ENCODE measurements around the gene CD2. TPM values are rescaled to one million over a fixed set of nuclear protein-coding genes. Genes with fewer than 3 reads are reported as not detected.

CD2 gene
- total RNA-seq, 1 experiment from 2014 or later = not detected

DNA sequence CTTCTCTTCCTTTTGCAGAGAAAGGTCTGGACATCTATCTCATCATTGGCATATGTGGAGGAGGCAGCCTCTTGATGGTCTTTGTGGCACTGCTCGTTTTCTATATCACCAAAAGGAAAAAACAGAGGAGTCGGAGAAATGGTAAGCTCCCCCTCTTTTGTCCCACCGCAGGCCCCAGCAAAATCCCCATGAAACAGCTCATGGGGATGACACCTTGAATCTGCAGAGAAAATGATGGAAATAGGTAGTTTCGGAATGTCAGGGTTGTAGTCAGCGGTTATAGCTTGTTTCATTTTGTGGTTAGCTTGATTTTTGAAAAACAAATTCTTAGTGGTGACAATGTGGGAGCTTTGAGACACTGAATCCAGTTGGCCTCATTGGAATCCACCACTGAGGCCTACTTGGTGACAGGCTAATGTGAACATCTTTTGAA lies 10.3 kb downstream of the CD2 start:
- H3K36me3 ChIP-seq = no peaks in the 10 kb centered on the region
- H3K27me3 ChIP-seq = no peaks in the 10 kb centered on the region
- H3K9me3 ChIP-seq = peaks cover 2% of the 10 kb centered on the region; the same call in 1 of the 2 replicates
- DNase-seq = no peak
- no peak overlapping the region for H3K4me3 ChIP-seq

DNA sequence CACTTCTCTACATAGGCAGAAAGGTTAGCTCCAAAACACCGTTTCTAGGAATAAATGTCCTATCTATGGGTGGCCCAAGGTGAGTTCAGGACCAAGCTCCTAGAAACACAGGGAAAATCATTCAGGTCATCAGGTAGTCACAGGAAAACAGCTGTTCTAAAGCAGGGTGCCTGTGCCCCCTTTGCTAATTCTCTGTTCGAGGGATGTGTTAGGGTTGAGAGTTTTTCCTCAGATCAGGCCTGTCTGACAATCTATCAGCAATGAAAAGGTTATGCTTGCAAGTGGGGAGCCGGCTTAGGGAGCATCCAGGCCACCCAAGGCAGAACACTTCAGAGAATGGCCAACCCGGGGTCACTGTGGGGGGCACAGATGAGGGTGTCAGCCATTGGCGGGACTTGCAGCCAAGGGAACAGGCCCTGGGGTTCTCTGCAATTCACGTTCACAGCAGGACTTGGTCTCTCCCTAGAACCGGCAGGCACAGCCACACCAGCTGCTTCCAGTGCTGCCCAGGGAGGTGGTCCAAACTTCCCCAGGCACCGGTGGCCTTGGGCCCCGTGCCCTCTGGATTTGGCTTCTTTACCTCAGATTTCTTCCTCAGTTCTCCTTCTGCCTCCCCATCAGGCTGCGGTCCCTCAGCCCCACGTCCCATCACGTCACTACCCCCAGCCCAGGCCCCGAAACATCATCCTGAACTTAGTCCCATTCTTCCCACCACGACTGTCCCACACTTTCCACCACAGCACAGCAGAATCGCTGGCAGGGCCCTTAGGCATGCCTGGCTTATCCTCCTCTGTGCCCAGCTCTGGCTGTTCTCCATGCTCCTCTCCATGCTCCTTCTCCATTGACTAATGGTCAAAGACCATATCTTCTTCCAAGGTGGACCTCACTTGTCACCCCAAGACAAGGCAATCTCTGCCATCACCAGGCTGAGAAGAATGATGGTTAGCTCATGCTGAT lies 11.0 kb downstream of the CD2 start:
- no peak for DNase-seq
- no peak overlapping the region for H3K4me3 ChIP-seq
- H3K9me3 ChIP-seq = peaks cover 2% of the 10 kb centered on the region; the same call in 1 of the 2 replicates
- H3K27me3 ChIP-seq = no peaks in the 10 kb centered on the region
- no peaks in the 10 kb centered on the region for H3K36me3 ChIP-seq

GRCh38 chr1:116765962-116766361 lies 11.7 kb downstream of the CD2 start:
- H3K4me3 ChIP-seq = no peak overlapping the region
- H3K36me3 ChIP-seq = no peaks in the 10 kb centered on the region
- H3K9me3 ChIP-seq = peaks cover 2% of the 10 kb centered on the region; the same call in 1 of the 2 replicates
- H3K27me3 ChIP-seq = no peaks in the 10 kb centered on the region; the same call in 1 of the 2 replicates
- DNase-seq = no peak

- Histone ChIP-seq H3K9me3 (no peaks in the 10 kb centered on the region), H3K36me3 (no peaks in the 10 kb centered on the region), H3K27me3 (peaks cover 2% of the 10 kb centered on the region), H3K4me3 (no peak overlapping the region)
- no peak for DNase-seq
These were observed 12.6 kb downstream of the CD2 start for GRCh38 chr1:116766616-116767469.

- Histone ChIP-seq H3K4me3 (no peak overlapping the region), H3K27me3 (peaks cover 2% of the 10 kb centered on the region)
- DNase-seq = no peak
These were observed 13.7 kb downstream of the CD2 start for GRCh38 chr1:116767782-116768382.

GRCh38 chr1:116768416-116769103 lies 14.3 kb downstream of the CD2 start:
- no peaks in the 10 kb centered on the region for H3K36me3 ChIP-seq
- H3K9me3 ChIP-seq = no peaks in the 10 kb centered on the region
- peaks cover 2% of the 10 kb centered on the region for H3K27me3 ChIP-seq
- H3K4me3 ChIP-seq = no peak overlapping the region
- DNase-seq = no peak

More at GRCh38 chr1:116767782-116768382, 13.7 kb downstream of the CD2 start:
- H3K9me3 ChIP-seq = no peaks in the 10 kb centered on the region
- H3K36me3 ChIP-seq = no peaks in the 10 kb centered on the region

- H3K36me3 ChIP-seq = no peaks in the 10 kb centered on the region
These were observed 14.8 kb downstream of the CD2 start for GRCh38 chr1:116769104-116769452.

GRCh38 chr1:116769561-116769977 lies 15.3 kb downstream of the CD2 start:
- H3K27me3 ChIP-seq = peaks cover 2% of the 10 kb centered on the region
- no peaks in the 10 kb centered on the region for H3K9me3 ChIP-seq
- no peak overlapping the region for H3K4me3 ChIP-seq
- no peak for DNase-seq
- no peaks in the 10 kb centered on the region for H3K36me3 ChIP-seq

More at GRCh38 chr1:116769104-116769452, 14.8 kb downstream of the CD2 start:
- H3K27me3 ChIP-seq = peaks cover 2% of the 10 kb centered on the region
- H3K4me3 ChIP-seq = no peak overlapping the region
- no peak for DNase-seq
- no peaks in the 10 kb centered on the region for H3K9me3 ChIP-seq

DNA sequence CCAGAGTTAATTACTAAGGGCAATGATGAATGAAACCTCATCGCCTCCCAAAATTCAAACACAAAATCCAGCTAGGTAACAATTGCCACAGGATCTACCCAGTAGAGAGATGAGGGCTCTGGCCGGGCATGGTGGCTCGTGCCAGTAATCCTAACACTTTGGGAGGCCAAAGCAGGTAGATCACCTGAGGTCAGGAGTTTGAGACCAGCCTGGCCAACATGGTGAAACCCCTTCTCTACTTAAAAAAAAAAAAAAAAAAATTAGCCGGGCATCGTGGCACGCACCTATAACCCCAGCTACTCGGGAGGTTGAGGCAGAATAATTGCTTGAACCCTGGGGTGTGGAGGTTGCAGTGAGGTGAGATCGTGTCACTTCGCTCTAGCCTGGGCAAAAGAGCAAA lies 15.8 kb downstream of the CD2 start:
- Histone ChIP-seq H3K27me3 (peaks cover 2% of the 10 kb centered on the region), H3K9me3 (no peaks in the 10 kb centered on the region), H3K4me3 (no peak overlapping the region), H3K36me3 (no peaks in the 10 kb centered on the region)
- DNase-seq = no peak

DNA sequence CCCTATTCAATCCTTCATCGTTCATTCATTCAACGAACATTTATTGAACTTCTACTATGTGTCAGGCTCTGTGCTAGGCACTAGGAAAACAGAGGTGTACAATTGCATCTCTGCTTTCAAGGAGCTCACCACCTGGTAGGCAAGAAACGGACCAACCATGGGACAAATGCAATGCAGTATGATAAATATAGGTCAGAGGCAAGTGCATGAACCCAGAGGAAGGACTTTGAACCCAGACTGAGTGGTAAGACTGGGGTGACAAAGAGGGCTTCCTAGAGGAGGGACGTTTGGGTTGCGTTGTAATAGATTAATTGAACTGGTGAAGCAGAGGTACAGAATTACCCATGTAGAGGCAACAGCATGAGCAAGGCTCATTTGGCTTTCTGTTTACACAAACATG lies 16.4 kb downstream of the CD2 start:
- H3K27me3 ChIP-seq = peaks cover 2% of the 10 kb centered on the region
- DNase-seq = no peak
- H3K9me3 ChIP-seq = no peaks in the 10 kb centered on the region
- no peaks in the 10 kb centered on the region for H3K36me3 ChIP-seq
- no peak overlapping the region for H3K4me3 ChIP-seq

- no peak for DNase-seq
- H3K4me3 ChIP-seq = no peak overlapping the region
- no peaks in the 10 kb centered on the region for H3K9me3 ChIP-seq
- H3K27me3 ChIP-seq = peaks cover 2% of the 10 kb centered on the region
- H3K36me3 ChIP-seq = no peaks in the 10 kb centered on the region
These were observed 17.9 kb downstream of the CD2 start for GRCh38 chr1:116771997-116772647.

- Histone ChIP-seq H3K4me3 (no peak overlapping the region), H3K9me3 (no peaks in the 10 kb centered on the region), H3K27me3 (peaks cover 2% of the 10 kb centered on the region), H3K36me3 (no peaks in the 10 kb centered on the region)
- no peak for DNase-seq
These were observed 18.4 kb downstream of the CD2 start for GRCh38 chr1:116772648-116773045.

DNA sequence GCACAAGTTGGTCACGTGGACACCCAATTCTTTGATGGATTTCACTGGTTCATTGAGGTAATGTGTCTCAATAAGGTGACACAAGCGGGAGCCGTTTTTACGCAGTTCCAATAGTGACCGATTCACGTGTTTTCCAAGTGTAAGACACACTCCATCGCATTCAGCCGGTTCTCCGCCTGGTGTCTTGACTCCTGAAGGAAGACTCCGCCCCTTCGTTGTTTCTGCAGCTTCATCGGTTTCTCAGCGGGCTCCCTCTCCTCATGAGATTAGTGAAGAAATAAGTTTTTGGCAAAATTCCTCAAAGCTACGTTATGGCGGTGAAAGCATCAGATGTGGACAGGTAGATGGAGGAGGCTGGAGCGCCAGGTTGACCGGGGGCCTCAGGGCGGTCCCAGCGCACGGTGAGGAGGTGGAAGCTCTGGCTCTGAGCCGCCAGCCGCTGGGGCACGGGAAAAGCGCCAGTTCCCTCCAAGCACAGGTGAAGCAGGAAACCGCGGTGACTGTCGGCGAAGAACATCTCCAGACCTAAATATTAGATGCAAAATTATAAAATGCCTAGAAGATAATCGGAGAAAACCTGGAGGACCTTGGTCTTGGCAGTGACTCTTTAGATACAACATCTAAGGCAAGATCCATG lies 21.0 kb downstream of the CD2 start:
- H3K9me3 ChIP-seq = no peaks in the 10 kb centered on the region
- no peaks in the 10 kb centered on the region for H3K36me3 ChIP-seq
- peaks cover 12% of the 10 kb centered on the region for H3K27me3 ChIP-seq
- no peak overlapping the region for H3K4me3 ChIP-seq
- no peak for DNase-seq

- peaks cover 17% of the 10 kb centered on the region; the same call in 1 of the 2 replicates for H3K27me3 ChIP-seq
- H3K36me3 ChIP-seq = no peaks in the 10 kb centered on the region
- DNase-seq = peak; percentile 38
- H3K4me3 ChIP-seq = no peak overlapping the region
- H3K9me3 ChIP-seq = no peaks in the 10 kb centered on the region
These were observed 23.9 kb downstream of the CD2 start for GRCh38 chr1:116777831-116778830.
